H9 (cell line): ENCODE data around the gene LYPD6. TPM values are rescaled to one million over a fixed set of nuclear protein-coding genes. Genes with fewer than 3 reads are reported as not detected.

Experiments used
- DNase-seq: peaks from one replicate; pipeline ENCODE4 v3.0.0-alpha.2; 2017
- H2AFZ ChIP-seq: one replicate; pipeline ENCODE4 v1.6.1; 2013; ENCODE audit warnings: mild to moderate bottlenecking, low read length, control low read depth, moderate library complexity
- H2AK5ac ChIP-seq: 2 replicates; pipeline ENCODE4 v1.6.1; 2013; ENCODE audit warnings: low read length, control low read depth, mixed read lengths; ENCODE audit not compliant: insufficient read length
- H2BK120ac ChIP-seq: one replicate; pipeline ENCODE4 v1.6.1; 2013; ENCODE audit warnings: low read depth, mild to moderate bottlenecking, low read length, control low read depth, inconsistent platforms; ENCODE audit not compliant: poor library complexity, severe bottlenecking
- H2BK12ac ChIP-seq: 2 replicates; pipeline ENCODE4 v1.6.1; 2013; ENCODE audit warnings: low read length, control low read depth, mixed read lengths, low read depth; ENCODE audit not compliant: insufficient read length
- H2BK15ac ChIP-seq: 2 replicates; pipeline ENCODE4 v1.6.1; 2013; ENCODE audit warnings: low read depth, low read length, control low read depth
- H2BK20ac ChIP-seq: one replicate; pipeline ENCODE4 v1.6.1; 2013; ENCODE audit warnings: low read depth, mild to moderate bottlenecking, low read length, control low read depth, inconsistent platforms; ENCODE audit not compliant: poor library complexity, severe bottlenecking
- H2BK5ac ChIP-seq: 2 replicates; pipeline ENCODE4 v1.6.1; 2013; ENCODE audit warnings: low read length, control low read depth, mixed read lengths; ENCODE audit not compliant: insufficient read length
- H3K14ac ChIP-seq: 2 replicates; pipeline ENCODE4 v1.6.1; 2013; ENCODE audit warnings: low read length, control low read depth; ENCODE audit not compliant: insufficient read depth
- H3K18ac ChIP-seq: 2 replicates; pipeline ENCODE4 v1.6.1; 2013; ENCODE audit warnings: low read depth, mild to moderate bottlenecking, mixed read lengths, low read length, control low read depth; ENCODE audit not compliant: insufficient read length
- H3K23ac ChIP-seq: 2 replicates; pipeline ENCODE4 v1.6.1; 2013; ENCODE audit warnings: low read length, control low read depth, mixed read lengths, low read depth; ENCODE audit not compliant: insufficient read length
- H3K23me2 ChIP-seq: 2 replicates; pipeline ENCODE4 v1.6.1; 2013; ENCODE audit warnings: low read depth, mild to moderate bottlenecking, mixed read lengths, low read length, control low read depth; ENCODE audit not compliant: insufficient read length, poor library complexity, severe bottlenecking
- H3K27ac ChIP-seq: 2 replicates; pipeline ENCODE4 v1.5.1; 2013; ENCODE audit warnings: low read length, control low read depth, mixed read lengths, low read depth; ENCODE audit not compliant: insufficient read length
- H3K27me3 ChIP-seq: 2 replicates; pipeline ENCODE4 v1.6.1; 2013; ENCODE audit warnings: low read length, control low read depth, inconsistent platforms; ENCODE audit not compliant: insufficient read depth
- H3K4ac ChIP-seq: 2 replicates; pipeline ENCODE4 v1.6.1; 2013; ENCODE audit warnings: low read depth, mild to moderate bottlenecking, control low read depth, inconsistent platforms, low read length, moderate library complexity
- H3K4me1 ChIP-seq: 2 replicates; pipeline ENCODE4 v1.6.1; 2013; ENCODE audit warnings: low read length, control low read depth, inconsistent platforms; ENCODE audit not compliant: insufficient read depth
- H3K4me2 ChIP-seq: 2 replicates; pipeline ENCODE4 v1.6.1; 2013; ENCODE audit warnings: low read length, control low read depth, mixed read lengths; ENCODE audit not compliant: insufficient read length, insufficient read depth
- H3K56ac ChIP-seq: 2 replicates; pipeline ENCODE4 v1.6.1; 2013; ENCODE audit warnings: low read depth, mild to moderate bottlenecking, mixed read lengths, low read length, control low read depth; ENCODE audit not compliant: insufficient read length
- H3K79me1 ChIP-seq: 2 replicates; pipeline ENCODE4 v1.6.1; 2013; ENCODE audit warnings: low read depth, mild to moderate bottlenecking, moderate library complexity, low read length, control low read depth, inconsistent platforms; ENCODE audit not compliant: insufficient read depth, poor library complexity, severe bottlenecking
- H3K79me2 ChIP-seq: 2 replicates; pipeline ENCODE4 v1.6.1; 2013; ENCODE audit warnings: low read length, control low read depth, inconsistent platforms; ENCODE audit not compliant: insufficient read depth
- H3K9ac ChIP-seq: 2 replicates; pipeline ENCODE4 v1.6.1; 2013; ENCODE audit warnings: low read length, control low read depth, mixed read lengths; ENCODE audit not compliant: insufficient read length; ENCODE audit errors: extremely low read depth
- H3K9me3 ChIP-seq: one replicate; pipeline ENCODE4 v1.6.1; 2013; ENCODE audit warnings: low read depth, low read length, inconsistent platforms; ENCODE audit not compliant: control insufficient read depth
- H3T11ph ChIP-seq: one replicate; pipeline ENCODE4 v1.6.1; 2013; ENCODE audit warnings: mild to moderate bottlenecking, low read length, control low read depth, inconsistent platforms
- H4K20me1 ChIP-seq: one replicate; pipeline ENCODE4 v1.6.1; 2013; ENCODE audit not compliant: control insufficient read depth, insufficient read length, insufficient read depth
- H4K5ac ChIP-seq: 2 replicates; pipeline ENCODE4 v1.6.1; 2013; ENCODE audit warnings: low read depth, mild to moderate bottlenecking, mixed read lengths, low read length, control low read depth; ENCODE audit not compliant: insufficient read length
- H4K8ac ChIP-seq: replicated peaks from 2 replicates; pipeline ENCODE4 v1.6.1; 2013; ENCODE audit warnings: low read length, control low read depth, mixed read lengths, low read depth; ENCODE audit not compliant: insufficient read length
- H4K91ac ChIP-seq: 2 replicates; pipeline ENCODE4 v1.6.1; 2013; ENCODE audit warnings: low read depth, mild to moderate bottlenecking, moderate library complexity, mixed read lengths, low read length, control low read depth; ENCODE audit not compliant: insufficient read length
- H3K27ac Mint-ChIP-seq, 3 experiments: 2 replicates in 2 of 3; 3 replicates in 1 of 3; pipeline ENCODE4 v1.8.0; 2020 to 2021; ENCODE audit warnings: mixed read lengths in 3 of 3, mild to moderate bottlenecking in 1 of 3, moderate library complexity in 1 of 3
- H3K27me3 Mint-ChIP-seq: 2 replicates; pipeline ENCODE4 v1.8.0; 2021; ENCODE audit warnings: low read depth, mild to moderate bottlenecking, moderate library complexity, mixed read lengths
- H3K36me3 Mint-ChIP-seq, 3 experiments: 2 replicates in 2 of 3; 3 replicates in 1 of 3; pipeline ENCODE4 v1.8.0; 2020 to 2021; ENCODE audit warnings: low read depth in 3 of 3, mixed read lengths in 3 of 3; ENCODE audit not compliant: insufficient read depth in 1 of 3
- H3K4me1 Mint-ChIP-seq, 2 experiments: 2 replicates each; pipeline ENCODE4 v1.8.0; 2020; ENCODE audit warnings: mixed read lengths in 2 of 2
- H3K4me3 Mint-ChIP-seq, 2 experiments: 2 replicates in 1 of 2; 3 replicates in 1 of 2; pipeline ENCODE4 v1.8.0; 2020 to 2021; ENCODE audit warnings: mild to moderate bottlenecking in 2 of 2, mixed read lengths in 2 of 2, moderate library complexity in 1 of 2
- H3K9me3 Mint-ChIP-seq, 2 experiments: 2 replicates in 1 of 2; 3 replicates in 1 of 2; pipeline ENCODE4 v1.8.0; 2020; ENCODE audit warnings: mild to moderate bottlenecking in 2 of 2, mixed read lengths in 2 of 2, moderate library complexity in 1 of 2
- WGBS: extraction: QIAGEN DNeasy Blood & Tissue Kit; methylation state at CpG from one replicate; pipeline ENCODE4 v1.1.7; 2013; ENCODE audit warnings: missing lambda C conversion rate, low lambda C conversion rate, mixed read lengths; ENCODE audit not compliant: insufficient read length; ENCODE audit errors: extremely low coverage; 5-methylcytosine and 5-hydroxymethylcytosine counted together
- total RNA-seq: library from RNA; stranded (reverse); gene quantifications from 2 replicates; pipeline ENCODE4 v1.2.1, GENCODE V29; 2021
- TF ChIP-seq, protein P1 (sequence below): fragments of 200-600 bp; sonication (generic); conservative IDR thresholded peaks from 3 replicates; pipeline ENCODE4 v1.8.0; 2021; ENCODE audit warnings: antibody characterized with exemption, mild to moderate bottlenecking

The LYPD6 gene
- total RNA-seq, 1 experiment from 2014 or later: 3.0 TPM

GRCh38 chr2:149333636-149334035, 3.2 kb downstream of the LYPD6 start:
- Mint-ChIP-seq H3K36me3 (peaks cover 0 to 14% (median 7%) of the 10 kb centered on the region in 3 experiments; a peak in 4 of 7 replicates), H3K9me3 (peaks cover 0 to 5% of the 10 kb centered on the region in 2 experiments; a peak in 2 of 5 replicates), H3K4me1 (peaks cover 14 to 20% of the 10 kb centered on the region in 2 experiments), H3K27me3 (peaks cover 19% of the 10 kb centered on the region), H3K4me3 (no peak overlapping the region), H3K27ac (no peak overlapping the region)
- H4K20me1 ChIP-seq: no peaks in the 10 kb centered on the region
- no peak overlapping the region for H4K8ac ChIP-seq
- H3K18ac ChIP-seq: no peak overlapping the region
- no peak overlapping the region for H2BK20ac ChIP-seq
- no peak for DNase-seq
- TF ChIP-seq, protein P1, sequence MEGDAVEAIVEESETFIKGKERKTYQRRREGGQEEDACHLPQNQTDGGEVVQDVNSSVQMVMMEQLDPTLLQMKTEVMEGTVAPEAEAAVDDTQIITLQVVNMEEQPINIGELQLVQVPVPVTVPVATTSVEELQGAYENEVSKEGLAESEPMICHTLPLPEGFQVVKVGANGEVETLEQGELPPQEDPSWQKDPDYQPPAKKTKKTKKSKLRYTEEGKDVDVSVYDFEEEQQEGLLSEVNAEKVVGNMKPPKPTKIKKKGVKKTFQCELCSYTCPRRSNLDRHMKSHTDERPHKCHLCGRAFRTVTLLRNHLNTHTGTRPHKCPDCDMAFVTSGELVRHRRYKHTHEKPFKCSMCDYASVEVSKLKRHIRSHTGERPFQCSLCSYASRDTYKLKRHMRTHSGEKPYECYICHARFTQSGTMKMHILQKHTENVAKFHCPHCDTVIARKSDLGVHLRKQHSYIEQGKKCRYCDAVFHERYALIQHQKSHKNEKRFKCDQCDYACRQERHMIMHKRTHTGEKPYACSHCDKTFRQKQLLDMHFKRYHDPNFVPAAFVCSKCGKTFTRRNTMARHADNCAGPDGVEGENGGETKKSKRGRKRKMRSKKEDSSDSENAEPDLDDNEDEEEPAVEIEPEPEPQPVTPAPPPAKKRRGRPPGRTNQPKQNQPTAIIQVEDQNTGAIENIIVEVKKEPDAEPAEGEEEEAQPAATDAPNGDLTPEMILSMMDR: no peak
- H2BK15ac ChIP-seq: no peak overlapping the region
- H3K27ac ChIP-seq: no peak overlapping the region
- no peak overlapping the region for H3K9ac ChIP-seq
- H2BK120ac ChIP-seq: no peak overlapping the region
- no peak overlapping the region for H3K23ac ChIP-seq
- H2AK5ac ChIP-seq: no peak overlapping the region
- no peaks in the 10 kb centered on the region for H3K79me2 ChIP-seq
- H3K4ac ChIP-seq: no peak overlapping the region
- H3K4me2 ChIP-seq: no peak overlapping the region
- H3K27me3 ChIP-seq: no peaks in the 10 kb centered on the region
- no peaks in the 10 kb centered on the region for H3K9me3 ChIP-seq
- H3T11ph ChIP-seq: no peak overlapping the region
- H2BK12ac ChIP-seq: no peak overlapping the region
- no peak overlapping the region for H4K5ac ChIP-seq
- H4K91ac ChIP-seq: no peak overlapping the region
- H3K79me1 ChIP-seq: peaks cover 3% of the 10 kb centered on the region
- H2AFZ ChIP-seq: no peak overlapping the region
- no peak overlapping the region for H2BK5ac ChIP-seq
- H3K14ac ChIP-seq: no peak overlapping the region
- peaks cover 16% of the 10 kb centered on the region for H3K23me2 ChIP-seq
- no peaks in the 10 kb centered on the region for H3K4me1 ChIP-seq
- no peak overlapping the region for H3K56ac ChIP-seq
- WGBS: no CpG with 5 or more reads among the region's 3 CpGs
